ENCODE data around the gene CCDC28A.
"Not testable (repeated sequence)": the region's sequence is repeated elsewhere in the genome, so short reads cannot be mapped to it uniquely, and the experiment has no call there.

- not testable (repeated sequence) for TF ChIP-seq CTCF (IDR thresholded peaks at IDR 0.05; ENCODE audit: low read depth, low read length); MAX (IDR thresholded peaks at IDR 0.05; ENCODE audit: low read depth, low read length); POLR2A (IDR thresholded peaks at IDR 0.05; ENCODE audit: extremely low read depth, insufficient read length)
Observed at GRCh38 chr6:138730037-138730436, 43.5 kb upstream of the CCDC28A start.

All from NB4 (cell line).